Measurements from ENCODE around the gene SUPT3H. TPM values are rescaled to one million over a fixed set of nuclear protein-coding genes. Genes with fewer than 3 reads are reported as not detected.
"Not testable (repeated sequence)": the region's sequence is repeated elsewhere in the genome, so short reads cannot be mapped to it uniquely, and the experiment has no call there.

Gene SUPT3H
- polyA plus RNA-seq, 5 donors: 24.5 to 29.5 (median 26.6) TPM

DNA sequence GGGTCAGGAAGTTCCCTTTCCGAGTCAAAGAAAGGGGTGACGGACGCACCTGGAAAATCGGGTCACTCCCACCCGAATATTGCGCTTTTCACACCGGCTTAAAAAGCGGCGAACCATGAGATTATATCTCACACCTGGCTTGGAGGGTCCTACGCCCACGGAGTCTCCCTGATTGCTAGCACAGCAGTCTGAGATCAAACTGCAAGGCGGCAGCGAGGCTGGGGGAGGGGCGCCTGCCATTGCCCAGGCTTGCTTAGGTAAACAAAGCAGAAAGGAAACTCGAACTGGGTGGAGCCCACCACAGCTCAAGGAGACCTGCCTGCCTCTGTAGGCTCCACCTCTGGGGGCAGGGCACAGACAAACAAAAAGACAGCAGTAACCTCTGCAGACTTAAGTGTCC lies 315.1 kb downstream of the SUPT3H start:
- not testable (repeated sequence) for DNase-seq

DNA sequence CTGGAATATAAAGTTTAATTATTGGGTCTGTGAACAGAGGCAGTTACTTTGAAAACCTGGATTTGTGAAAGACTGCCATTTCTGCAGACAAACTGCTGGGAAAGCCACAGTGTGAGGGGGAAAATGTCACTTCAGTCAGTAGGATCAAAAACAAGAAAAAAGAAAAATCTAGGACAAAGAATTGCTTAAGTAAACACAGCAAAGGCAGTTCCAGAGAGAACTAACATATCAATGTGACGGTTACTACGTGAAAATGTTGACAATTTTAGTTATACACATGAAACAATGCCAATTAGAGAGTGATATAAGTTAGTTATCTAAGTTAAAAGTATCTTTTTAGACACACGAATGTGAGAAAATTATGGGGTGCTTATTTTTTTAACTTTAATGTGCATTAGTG lies 320.0 kb downstream of the SUPT3H start:
- DNase-seq: no peak

DNA sequence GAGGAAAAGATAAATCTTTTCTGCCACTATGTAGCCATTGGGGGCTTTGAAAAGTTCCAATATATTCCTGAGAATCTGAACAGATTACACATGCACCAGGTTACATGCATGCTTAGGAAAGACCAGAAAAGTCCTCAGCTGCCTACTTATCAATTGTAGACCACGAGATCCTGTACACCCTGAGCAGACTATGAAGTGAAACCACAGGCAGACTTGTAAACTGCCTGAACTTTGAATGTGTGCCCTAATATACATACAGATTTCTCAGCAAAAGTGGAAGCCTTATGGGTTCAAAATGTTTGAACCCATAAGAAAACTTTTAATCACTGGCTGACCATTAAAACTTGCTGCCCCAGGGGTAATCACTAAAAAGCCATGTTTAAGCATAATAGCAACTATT lies 323.1 kb downstream of the SUPT3H start:
- DNase-seq: no peak

DNA sequence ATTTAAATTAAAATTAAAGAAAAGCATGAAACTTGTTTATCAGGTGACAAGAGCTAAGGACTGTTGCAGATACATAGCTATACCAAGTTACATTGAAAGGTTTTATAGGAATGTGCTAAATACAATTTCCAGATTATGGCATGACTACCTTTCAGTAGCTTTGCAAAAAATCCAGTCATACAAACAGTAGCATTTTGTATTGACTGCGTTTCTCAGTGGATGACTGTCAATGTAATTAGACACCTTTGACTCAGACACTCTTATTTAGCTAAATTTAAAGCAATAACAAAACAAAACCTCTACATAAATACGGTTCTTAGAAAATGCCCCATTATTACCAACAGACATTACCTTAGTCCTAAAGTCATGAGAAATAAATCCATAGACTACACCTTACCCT lies 325.4 kb downstream of the SUPT3H start:
- DNase-seq: no peak

GRCh38 chr6:45049188-45049843 lies 328.4 kb downstream of the SUPT3H start:
- DNase-seq: no peak

DNA sequence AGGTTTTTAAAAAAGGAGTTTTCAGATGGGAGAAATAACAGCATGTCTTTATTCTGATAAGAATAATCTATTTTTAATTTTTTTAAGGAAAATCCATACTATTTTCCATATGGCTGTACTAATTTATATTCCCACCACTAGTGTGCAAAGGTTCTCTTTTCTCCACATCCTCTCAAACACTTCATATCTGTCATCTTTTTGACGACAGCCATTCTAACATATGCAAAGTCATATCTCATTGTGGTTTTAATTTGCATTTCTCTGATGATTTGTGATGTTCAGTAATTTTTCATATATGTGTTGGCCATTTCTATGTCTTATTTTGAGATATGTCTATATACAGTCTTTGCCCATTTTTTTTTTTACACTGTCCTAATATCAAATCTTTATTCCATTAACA lies 330.2 kb downstream of the SUPT3H start:
- DNase-seq: no peak

GRCh38 chr6:45045253-45045601 lies 332.5 kb downstream of the SUPT3H start:
- no peak for DNase-seq

GRCh38 chr6:45044510-45045252 lies 333.1 kb downstream of the SUPT3H start:
- no peak for DNase-seq

GRCh38 chr6:45044086-45044485 lies 333.6 kb downstream of the SUPT3H start:
- no peak for DNase-seq

DNA sequence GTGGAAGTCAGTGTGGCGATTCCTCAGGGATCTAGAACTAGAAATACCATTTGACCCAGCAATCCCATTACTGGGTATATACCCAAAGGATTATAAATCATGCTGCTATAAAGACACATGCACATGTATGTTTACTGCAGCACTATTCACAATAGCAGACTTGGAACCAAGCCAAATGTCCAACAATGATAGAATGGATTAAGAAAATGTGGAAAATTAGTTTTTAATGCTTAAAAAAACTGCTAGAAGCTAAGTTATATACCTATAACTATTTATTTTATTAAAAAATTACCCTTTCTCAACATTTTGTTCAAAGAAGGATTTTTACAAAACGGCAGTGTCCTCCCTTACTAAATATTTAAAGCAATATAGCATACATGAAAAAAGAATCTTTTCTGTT lies 335.1 kb downstream of the SUPT3H start:
- DNase-seq: not testable (repeated sequence)

DNA sequence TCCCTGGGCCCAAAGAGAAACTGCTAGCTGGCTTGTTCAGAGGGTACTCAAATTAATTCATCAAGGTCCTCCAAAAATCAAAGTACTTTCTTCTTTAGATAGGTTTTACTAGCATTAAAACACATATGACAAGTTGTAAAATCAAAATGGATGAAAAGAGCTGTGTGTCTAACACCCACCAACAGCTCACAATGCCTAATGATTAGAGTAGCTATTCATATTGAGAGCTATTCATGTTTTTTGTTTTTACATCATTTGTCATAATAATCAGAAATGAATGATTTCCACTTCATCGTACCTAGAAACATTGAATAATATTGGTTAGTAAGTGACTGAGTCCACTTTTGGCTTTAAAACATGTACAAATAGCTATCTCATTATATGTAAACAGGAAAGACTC lies 339.5 kb downstream of the SUPT3H start:
- DNase-seq: no peak

- no peak for DNase-seq
Measured at GRCh38 chr6:45036103-45036502, 341.6 kb downstream of the SUPT3H start.

DNA sequence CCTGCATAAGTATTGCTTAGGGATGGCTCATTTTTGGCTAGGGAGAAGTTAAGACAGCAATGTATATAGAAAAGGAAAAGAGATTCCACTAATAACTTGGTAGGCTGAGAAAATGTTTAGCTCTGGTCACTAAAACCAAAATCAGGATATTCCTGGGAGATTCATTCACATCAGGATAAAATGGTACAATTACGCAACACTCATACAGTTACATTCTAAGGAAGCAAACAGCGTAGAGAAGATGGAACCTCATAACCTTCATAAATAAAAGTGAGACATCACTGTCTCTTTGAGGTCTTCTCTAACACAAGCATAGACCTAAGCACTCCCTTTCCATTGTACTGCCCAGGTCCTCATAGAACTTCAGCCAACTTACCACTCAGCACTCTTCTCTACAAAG lies 345.3 kb downstream of the SUPT3H start:
- DNase-seq: no peak

DNA sequence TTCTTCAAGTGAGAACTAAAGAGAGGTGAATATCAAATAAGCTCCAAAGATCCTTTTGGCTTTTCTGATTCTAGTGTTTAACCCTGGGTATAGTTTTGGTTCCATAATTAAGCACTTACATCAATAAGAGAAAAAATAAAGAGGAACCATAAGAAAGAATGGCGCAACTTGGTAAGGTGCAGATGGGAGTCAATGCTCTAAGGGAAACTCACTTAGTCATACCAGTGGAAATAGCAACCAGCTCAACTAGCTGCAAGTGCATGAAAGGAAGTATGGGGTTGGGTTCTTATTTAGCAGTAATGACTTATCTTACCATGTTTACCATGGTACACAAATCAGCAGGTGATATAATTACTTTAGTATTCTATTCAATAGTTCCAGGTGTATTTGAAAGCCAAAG lies 346.1 kb downstream of the SUPT3H start:
- no peak for DNase-seq

GRCh38 chr6:45027126-45027525 lies 350.6 kb downstream of the SUPT3H start:
- DNase-seq: no peak

GRCh38 chr6:45026003-45026516 lies 351.7 kb downstream of the SUPT3H start:
- no peak for DNase-seq

- DNase-seq: no peak
Measured at GRCh38 chr6:45024610-45025009, 353.1 kb downstream of the SUPT3H start.

DNA sequence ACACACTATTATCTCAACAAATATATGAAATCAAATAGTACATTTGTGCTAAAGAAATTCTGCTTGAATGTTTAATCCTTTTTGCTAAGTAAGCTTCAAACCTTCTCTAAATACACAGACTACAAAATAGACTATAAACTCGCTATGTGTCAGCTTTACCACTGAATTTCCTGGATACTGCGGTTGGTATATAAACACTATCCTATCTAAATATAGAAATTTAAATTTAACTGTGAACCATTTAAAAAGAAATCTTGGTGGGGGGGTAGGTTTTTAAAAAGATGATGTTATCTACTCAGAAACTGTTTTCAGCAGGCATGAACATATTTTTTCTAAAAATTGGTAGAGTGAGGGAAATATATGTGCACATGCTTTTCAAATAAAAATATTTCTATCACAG lies 356.1 kb downstream of the SUPT3H start:
- no peak for DNase-seq

- no peak for DNase-seq
Measured at GRCh38 chr6:45012687-45013086, 365.0 kb downstream of the SUPT3H start.

DNA sequence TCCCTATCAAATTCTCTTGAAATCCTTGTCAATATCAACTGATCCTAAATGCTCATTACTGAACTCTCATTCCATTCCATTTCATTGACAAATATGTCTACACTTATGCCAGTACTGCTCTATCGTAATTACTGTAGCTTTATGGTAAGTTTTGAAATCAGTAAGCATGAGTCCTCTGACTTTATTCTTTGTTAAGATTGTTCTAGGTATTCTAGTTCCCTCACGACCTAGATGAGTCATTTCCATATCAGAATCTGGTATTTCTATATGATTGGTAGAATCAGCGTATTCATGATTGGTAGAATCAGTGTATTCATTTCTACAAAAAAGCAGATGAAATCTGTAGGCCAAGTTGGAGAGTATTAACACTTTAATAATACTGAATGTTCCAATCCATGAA lies 368.2 kb downstream of the SUPT3H start:
- DNase-seq: no peak

DNA sequence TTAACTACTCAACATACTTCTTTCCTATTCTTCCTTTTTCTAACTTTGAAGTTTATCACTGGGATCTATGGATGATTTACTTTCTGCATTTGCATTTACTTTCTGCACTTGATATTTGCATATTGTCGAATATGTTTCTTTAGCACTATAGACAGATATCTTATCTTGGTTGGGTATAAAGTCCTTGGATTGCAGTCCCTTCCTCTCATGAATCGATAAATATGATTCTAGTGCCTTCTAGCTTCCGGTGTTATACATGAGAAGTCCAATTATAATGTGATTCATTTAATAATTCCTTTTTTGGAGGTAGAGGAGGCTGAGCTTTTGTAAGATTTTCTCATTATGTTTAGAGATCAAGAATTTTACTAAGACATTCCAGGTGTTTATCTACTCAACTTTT lies 370.8 kb downstream of the SUPT3H start:
- DNase-seq: no peak

- DNase-seq: no peak
Measured at GRCh38 chr6:45003961-45004360, 373.8 kb downstream of the SUPT3H start.

GRCh38 chr6:45003387-45003786 lies 374.3 kb downstream of the SUPT3H start:
- no peak for DNase-seq

All from right lung (tissue), 5 donors.